Endothelial cell (in vitro differentiated cells): Measurements from ENCODE around the gene FFAR4. TPM values are rescaled to one million over a fixed set of nuclear protein-coding genes. Genes with fewer than 3 reads are reported as not detected.

Experiments
- DNase-seq: peaks from one replicate; pipeline ENCODE4 v3.0.0; 2021; ENCODE audit warnings: low spot score
- H3K27ac Mint-ChIP-seq: one replicate; pipeline ENCODE4 v1.8.0; 2021; ENCODE audit warnings: mixed read lengths, inconsistent platforms; ENCODE audit not compliant: unreplicated experiment
- H3K27me3 Mint-ChIP-seq: one replicate; pipeline ENCODE4 v1.8.0; 2021; ENCODE audit warnings: mild to moderate bottlenecking, moderate library complexity, mixed read lengths, inconsistent platforms; ENCODE audit not compliant: unreplicated experiment
- H3K36me3 Mint-ChIP-seq: one replicate; pipeline ENCODE4 v1.8.0; 2021; ENCODE audit warnings: mild to moderate bottlenecking, low read depth, mixed read lengths, inconsistent platforms; ENCODE audit not compliant: unreplicated experiment
- H3K4me1 Mint-ChIP-seq: one replicate; pipeline ENCODE4 v1.8.0; 2021; ENCODE audit warnings: mild to moderate bottlenecking, mixed read lengths, inconsistent platforms; ENCODE audit not compliant: unreplicated experiment
- H3K4me3 Mint-ChIP-seq: one replicate; pipeline ENCODE4 v1.8.0; 2021; ENCODE audit warnings: mild to moderate bottlenecking, mixed read lengths, inconsistent platforms; ENCODE audit not compliant: unreplicated experiment
- H3K9me3 Mint-ChIP-seq: one replicate; pipeline ENCODE4 v1.8.0; 2021; ENCODE audit warnings: mixed read lengths, inconsistent platforms; ENCODE audit not compliant: unreplicated experiment
- CTCF ChIP-seq: fragments of 200-600 bp; sonication (generic); IDR thresholded peaks from one replicate; pipeline ENCODE4 v1.5.0; 2021; ENCODE audit warnings: antibody characterized with exemption; ENCODE audit not compliant: unreplicated experiment
- total RNA-seq: library from RNA; stranded (reverse); fragmentation: NEBNext Ultra II Directional; extraction: Animal tissue kit (Norgen Biotek cat#: 25700); gene quantifications from one replicate; pipeline ENCODE4 v1.2.1, GENCODE V29; 2021; ENCODE audit not compliant: unreplicated experiment

FFAR4 gene
- total RNA-seq, 1 donor from 2014 or later, result not detected

GRCh38 chr10:93629647-93630305, 63.3 kb downstream of the FFAR4 start:
- Mint-ChIP-seq H3K36me3 (no peaks in the 10 kb centered on the region), H3K9me3 (no peaks in the 10 kb centered on the region), H3K4me3 (no peak overlapping the region), H3K4me1 (no peaks in the 10 kb centered on the region), H3K27ac (no peak overlapping the region), H3K27me3 (peaks cover 3% of the 10 kb centered on the region)
- no peak for DNase-seq
- no peak for TF ChIP-seq CTCF

- H3K9me3 Mint-ChIP-seq, result no peaks in the 10 kb centered on the region
- H3K36me3 Mint-ChIP-seq, result no peaks in the 10 kb centered on the region
- H3K4me3 Mint-ChIP-seq, result no peak overlapping the region
- no peaks in the 10 kb centered on the region for H3K4me1 Mint-ChIP-seq
- H3K27me3 Mint-ChIP-seq, result peaks cover 3% of the 10 kb centered on the region
- no peak for TF ChIP-seq CTCF
- no peak overlapping the region for H3K27ac Mint-ChIP-seq
- no peak for DNase-seq
Measured at GRCh38 chr10:93630625-93631557, 64.4 kb downstream of the FFAR4 start.

Other genes with a start within 250 kb of the FFAR4 start
- gene MYOF, start 84.3 kb upstream of the FFAR4 start, total RNA-seq, result 12.4 TPM
- gene CEP55, start 70.1 kb upstream of the FFAR4 start, total RNA-seq, result 3.5 TPM
- gene RBP4, start 34.6 kb downstream of the FFAR4 start, total RNA-seq, result not detected
- not detected for gene PDE6C, start 45.9 kb downstream of the FFAR4 start, total RNA-seq
- 14.6 TPM for gene FRA10AC1, start 135.9 kb downstream of the FFAR4 start, total RNA-seq
- 0.26 TPM for gene LGI1, start 191.3 kb downstream of the FFAR4 start, total RNA-seq